Prostate gland (tissue), 2 donors: ENCODE measurements around the gene CIC. TPM values are rescaled to one million over a fixed set of nuclear protein-coding genes. Genes with fewer than 3 reads are reported as not detected.

Source experiments
- DNase-seq: peaks from one replicate; pipeline ENCODE4 v3.0.0-alpha.2; 2019; ENCODE audit warnings: low spot score
- H3K27ac ChIP-seq, 2 donors: fragments of 200-600 bp; sonication (generic); 2 replicates each; pipeline ENCODE4 v1.5.1; 2017 to 2019
- H3K27me3 ChIP-seq: fragments of 200-600 bp; sonication (generic); replicated peaks from 2 replicates; pipeline ENCODE4 v1.5.1; 2019; ENCODE audit not compliant: insufficient read depth
- H3K36me3 ChIP-seq, 2 donors: fragments of 200-600 bp; sonication (generic); 1 replicate in 1 of 2; 2 replicates in 1 of 2; pipeline versions ENCODE4 v1.5.1 to v1.8.1; 2017 to 2019
- H3K4me1 ChIP-seq: fragments of 200-600 bp; sonication (generic); replicated peaks from 2 replicates; pipeline ENCODE4 v1.5.1; 2019
- H3K4me3 ChIP-seq, 2 donors: fragments of 200-600 bp; sonication (generic); 2 replicates each; pipeline ENCODE4 v1.5.1; 2017 to 2019
- H3K9me3 ChIP-seq: fragments of 200-600 bp; sonication (generic); 2 replicates; pipeline ENCODE4 v1.5.1; 2017
- POLR2A ChIP-seq: fragments of 450-650 bp; IDR thresholded peaks from one replicate; pipeline ENCODE4 v1.6.1; 2016; ENCODE audit warnings: antibody characterized with exemption, mild to moderate bottlenecking
- POLR2AphosphoS5 ChIP-seq: sonication (generic); formaldehyde crosslinking; IDR thresholded peaks from one replicate; pipeline ENCODE4 v1.6.1; 2017; ENCODE audit warnings: antibody characterized with exemption
- WGBS: methylation state at CpG from one replicate; pipeline ENCODE4 v1.1.5; 2018; 5-methylcytosine and 5-hydroxymethylcytosine counted together
- intact Hi-C: fragments of 100-400 bp; cut with DNase I; formaldehyde crosslinking; loops from one replicate; pipeline ENCODE4 v1.14.2; 2022
- total RNA-seq, 2 donors: library from RNA; depleted of rRNA; stranded (reverse); fragments of >200 nt; gene quantifications; one replicate each; pipeline ENCODE4 v1.1.0, GENCODE V29; 2016
- TF ChIP-seq, protein P1 (sequence below), 4 experiments: fragments of 200-600 bp in 2 of 4; fragments of 450-650 bp in 2 of 4; sonication (generic) in 2 of 4; IDR thresholded peaks; 1 replicate in 3 of 4; 2 replicates in 1 of 4; pipeline ENCODE4 v1.5.1; 2016 to 2019; ENCODE audit warnings: antibody characterized with exemption in 4 of 4, mild to moderate bottlenecking in 2 of 4, moderate library complexity in 2 of 4

Gene CIC
- total RNA-seq, 2 donors from 2014 or later, result 64.6 to 145 TPM

DNA sequence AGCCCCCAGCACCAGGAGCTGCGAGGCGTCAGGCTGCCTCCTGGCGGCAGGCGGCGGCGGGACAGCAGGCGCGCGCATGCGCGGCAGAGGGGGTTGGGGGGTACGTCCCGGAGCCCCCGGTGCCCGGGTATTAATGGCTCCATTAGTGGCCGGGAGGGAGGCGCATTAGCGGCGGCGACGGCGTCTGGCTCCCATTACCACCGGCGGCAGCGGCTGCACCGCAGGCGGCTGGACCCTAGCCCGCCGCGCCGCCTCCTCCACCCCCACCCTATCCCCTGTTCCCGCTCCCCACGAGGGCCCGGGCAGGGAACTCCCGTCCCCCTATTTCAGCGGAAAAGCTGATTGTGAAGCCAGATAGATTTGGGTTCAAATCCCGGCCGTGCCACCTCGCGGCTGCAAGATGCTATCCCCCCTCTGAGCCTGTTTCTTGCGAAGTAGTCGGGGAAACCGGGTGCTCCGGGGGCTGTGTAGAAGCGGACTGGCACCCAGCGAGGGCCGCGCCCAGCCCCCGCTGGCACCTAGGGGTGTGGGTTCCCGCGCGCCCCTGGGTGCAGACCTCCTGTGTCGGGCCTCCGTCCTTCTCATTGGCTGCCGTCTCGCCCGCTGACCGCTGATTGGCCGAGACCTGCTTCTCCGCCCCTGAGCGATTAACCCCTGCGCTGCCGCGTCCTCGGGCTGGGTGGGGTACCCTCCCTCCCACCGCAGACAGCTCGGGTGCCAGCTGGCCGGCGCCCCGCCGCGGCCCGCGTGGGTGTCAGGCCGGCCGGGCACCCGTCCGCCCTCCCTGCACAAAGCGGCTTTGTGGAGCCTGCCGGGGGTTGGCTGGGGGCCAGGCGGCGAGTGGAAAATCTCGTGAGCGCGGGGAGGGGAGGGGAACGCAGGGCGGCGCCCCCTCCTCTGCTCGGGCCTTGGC is 11.1 kb downstream of the CIC start:
- no peaks in the 10 kb centered on the region for H3K27me3 ChIP-seq
- DNase-seq, result peak; percentile 92
- intact Hi-C loops, result loop anchor here (2.0 kb wide), 1 partner anchor 33 kb away; no protein-coding TSS in a partner anchor
- TF ChIP-seq, protein P1, sequence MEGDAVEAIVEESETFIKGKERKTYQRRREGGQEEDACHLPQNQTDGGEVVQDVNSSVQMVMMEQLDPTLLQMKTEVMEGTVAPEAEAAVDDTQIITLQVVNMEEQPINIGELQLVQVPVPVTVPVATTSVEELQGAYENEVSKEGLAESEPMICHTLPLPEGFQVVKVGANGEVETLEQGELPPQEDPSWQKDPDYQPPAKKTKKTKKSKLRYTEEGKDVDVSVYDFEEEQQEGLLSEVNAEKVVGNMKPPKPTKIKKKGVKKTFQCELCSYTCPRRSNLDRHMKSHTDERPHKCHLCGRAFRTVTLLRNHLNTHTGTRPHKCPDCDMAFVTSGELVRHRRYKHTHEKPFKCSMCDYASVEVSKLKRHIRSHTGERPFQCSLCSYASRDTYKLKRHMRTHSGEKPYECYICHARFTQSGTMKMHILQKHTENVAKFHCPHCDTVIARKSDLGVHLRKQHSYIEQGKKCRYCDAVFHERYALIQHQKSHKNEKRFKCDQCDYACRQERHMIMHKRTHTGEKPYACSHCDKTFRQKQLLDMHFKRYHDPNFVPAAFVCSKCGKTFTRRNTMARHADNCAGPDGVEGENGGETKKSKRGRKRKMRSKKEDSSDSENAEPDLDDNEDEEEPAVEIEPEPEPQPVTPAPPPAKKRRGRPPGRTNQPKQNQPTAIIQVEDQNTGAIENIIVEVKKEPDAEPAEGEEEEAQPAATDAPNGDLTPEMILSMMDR (IDR thresholded peaks at IDR 0.05), result peak; percentile 78 to 97 (median 92)
- TF ChIP-seq POLR2AphosphoS5 (peak; percentile 76), POLR2A (peak; percentile 75)
- no peaks in the 10 kb centered on the region for H3K36me3 ChIP-seq
- peaks cover 33% of the 10 kb centered on the region for H3K4me1 ChIP-seq
- peak overlapping the region; percentile 91 to 98 for H3K27ac ChIP-seq
- under 1% methylated on average over 47 of the region's 89 CpGs for WGBS
- peak overlapping the region; percentile 51 to 84 for H3K4me3 ChIP-seq
- H3K9me3 ChIP-seq, result no peaks in the 10 kb centered on the region

DNA sequence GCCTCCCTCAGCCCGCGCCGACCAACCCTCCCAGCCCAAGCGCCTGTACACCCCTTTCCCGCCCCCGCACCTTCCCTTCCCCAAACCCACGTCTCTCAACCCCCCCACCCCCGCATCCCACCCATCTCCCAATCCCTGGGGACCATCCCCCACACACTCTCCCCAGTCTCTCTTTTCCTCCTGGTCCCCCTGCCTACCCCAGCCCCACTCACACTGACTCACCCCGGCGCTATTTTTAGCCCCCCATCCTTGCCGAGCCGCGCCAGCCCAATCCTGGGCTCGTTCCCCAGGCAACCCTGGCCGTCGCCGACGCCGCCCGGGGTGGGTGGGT is 11.7 kb downstream of the CIC start:
- intact Hi-C loops, result no loop called here
- Histone ChIP-seq H3K4me1 (peaks cover 40% of the 10 kb centered on the region), H3K9me3 (no peaks in the 10 kb centered on the region), H3K36me3 (no peaks in the 10 kb centered on the region), H3K4me3 (peak overlapping the region; percentile 51 to 84), H3K27me3 (no peaks in the 10 kb centered on the region), H3K27ac (peak overlapping the region; percentile 91 to 98)
- 2% methylated on average over 18 of the region's 20 CpGs for WGBS
- no peak for DNase-seq
- TF ChIP-seq POLR2A (no peak), POLR2AphosphoS5 (no peak)
- TF ChIP-seq, protein P1 (IDR thresholded peaks at IDR 0.05), result no peak

DNA sequence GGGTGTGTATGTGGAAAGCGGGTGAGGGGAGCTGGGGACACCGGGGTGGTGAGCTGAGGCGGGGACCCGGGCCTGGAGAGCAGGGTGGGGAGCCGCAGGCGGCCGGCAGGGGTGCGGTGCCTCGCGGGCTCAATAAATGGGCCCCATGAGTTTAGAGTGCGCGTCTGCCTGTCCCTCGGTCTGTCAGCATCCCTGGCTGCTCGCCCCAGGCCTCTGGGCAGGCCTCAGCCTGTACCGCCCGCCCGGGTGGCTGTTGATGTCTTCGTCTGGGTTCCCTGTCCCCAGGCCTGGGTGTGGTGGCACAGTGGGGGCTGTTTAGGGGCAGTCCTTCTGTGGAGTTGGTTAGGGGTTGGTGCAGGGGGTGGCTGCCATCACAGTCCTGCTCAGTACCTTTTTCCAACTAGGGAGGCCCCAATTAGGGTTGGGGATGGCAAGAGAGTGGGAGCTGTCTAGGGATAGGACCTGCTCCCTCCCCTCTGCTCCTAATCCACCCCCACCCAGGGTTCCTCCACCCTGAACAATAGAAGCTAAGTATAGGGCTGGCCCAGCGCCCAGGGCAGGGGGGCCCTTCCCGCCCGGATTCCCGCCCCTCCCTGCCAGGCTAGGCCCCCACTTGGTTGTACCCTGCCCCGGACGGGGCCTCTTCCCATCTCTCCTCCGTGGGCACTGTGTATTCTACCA is 12.2 kb downstream of the CIC start:
- WGBS, result 5% methylated on average over 24 of the region's 25 CpGs
- Histone ChIP-seq H3K27me3 (no peaks in the 10 kb centered on the region), H3K4me3 (peak overlapping the region; percentile 51 to 84), H3K4me1 (peaks cover 45% of the 10 kb centered on the region), H3K9me3 (no peaks in the 10 kb centered on the region), H3K36me3 (no peaks in the 10 kb centered on the region), H3K27ac (peak overlapping the region; percentile 91 to 98)
- TF ChIP-seq POLR2A, result peak; percentile 41
- TF ChIP-seq, protein P1 (IDR thresholded peaks at IDR 0.05), result peak in 2 of 4 experiments; percentile 22 to 25
- peak; percentile 45 for TF ChIP-seq POLR2AphosphoS5
- DNase-seq, result peak; percentile 78
- intact Hi-C loops, result no loop called here

DNA sequence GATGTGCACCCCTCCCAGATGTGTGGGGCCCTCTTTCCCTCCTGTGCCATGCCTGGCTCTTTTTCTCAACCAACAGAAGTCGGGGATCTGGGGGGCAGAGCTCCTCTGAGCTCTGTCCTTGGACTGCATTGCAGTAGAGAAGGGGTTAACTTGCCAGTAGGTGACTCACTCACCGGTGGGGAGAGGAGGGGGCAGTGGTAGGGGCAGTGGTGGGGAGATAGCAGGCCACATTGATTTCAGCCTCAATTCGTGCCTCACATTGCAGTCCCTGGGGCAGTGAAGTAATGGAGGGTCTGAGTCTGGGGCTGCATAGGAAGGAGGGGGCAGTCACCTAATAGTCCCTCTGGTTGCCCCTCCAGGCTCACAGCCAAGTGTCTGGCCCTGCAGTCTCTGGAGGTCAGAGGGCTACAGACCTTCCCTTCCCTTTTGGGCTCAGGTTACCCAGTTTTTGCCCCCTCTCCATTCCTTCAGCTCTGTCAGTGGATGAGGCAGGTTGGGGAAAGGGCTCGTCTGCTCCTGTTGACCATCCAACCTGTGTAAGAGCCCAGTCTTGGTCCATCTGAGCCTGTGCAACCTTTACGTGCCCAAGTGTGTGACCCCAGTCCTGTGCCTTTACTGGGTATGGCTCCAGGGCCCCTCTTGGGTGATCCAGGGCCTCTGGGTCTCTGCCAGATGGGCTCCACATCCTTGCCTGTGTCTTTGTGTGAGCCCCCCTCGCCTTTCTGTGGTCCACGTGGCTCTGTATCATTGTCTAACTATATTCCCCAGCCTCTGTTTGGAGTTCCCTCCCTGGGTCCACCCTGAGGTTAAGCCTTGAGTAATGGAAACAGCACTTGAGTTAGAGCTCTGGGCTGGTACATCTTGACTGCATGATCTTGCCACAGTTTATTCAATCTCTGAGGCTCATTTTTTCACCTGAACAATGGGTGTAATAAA is 13.0 kb downstream of the CIC start:
- intact Hi-C loops, result loop anchor here (2.0 kb wide), 1 partner anchor 13 kb away; the partner anchor contains the start of gene CIC

More for the DNA sequence above, 13.0 kb downstream of the CIC start:
- peaks cover 45% of the 10 kb centered on the region for H3K4me1 ChIP-seq
- no peaks in the 10 kb centered on the region for H3K36me3 ChIP-seq
- peak overlapping the region; percentile 51 to 84 for H3K4me3 ChIP-seq
- WGBS, result 25% methylated on average over 7 of the region's 7 CpGs
- peak overlapping the region; percentile 91 to 98 for H3K27ac ChIP-seq
- no peak for DNase-seq
- no peaks in the 10 kb centered on the region for H3K27me3 ChIP-seq
- TF ChIP-seq POLR2A (no peak), POLR2AphosphoS5 (no peak)
- TF ChIP-seq, protein P1 (IDR thresholded peaks at IDR 0.05), result no peak
- no peaks in the 10 kb centered on the region for H3K9me3 ChIP-seq
